SK-N-SH treated with all-trans-retinoic acid at 6 μM for 48 hours (cell line): ENCODE measurements around the gene VMO1.

Experiments used
- ARNTL ChIP-seq: fragments of 450-650 bp; formaldehyde crosslinking; IDR thresholded peaks from 2 replicates; pipeline ENCODE4 v1.5.0; 2020; ENCODE audit warnings: low read depth, mild to moderate bottlenecking, moderate library complexity, borderline replicate concordance
- BACH2 ChIP-seq: fragments of 250-450 bp; sonication (Bioruptor Pico); IDR thresholded peaks from 2 replicates; pipeline ENCODE4 v1.9.0; 2021; ENCODE audit warnings: mild to moderate bottlenecking, borderline replicate concordance
- CSDC2 ChIP-seq: fragments of 250-450 bp; sonication (Bioruptor Pico); IDR thresholded peaks from 2 replicates; pipeline ENCODE4 v1.5.0; 2020; ENCODE audit warnings: mild to moderate bottlenecking, moderate library complexity
- ESRRG ChIP-seq: fragments of 250-450 bp; sonication (Bioruptor Pico); IDR thresholded peaks from 2 replicates; pipeline ENCODE4 v1.6.1; 2021; ENCODE audit warnings: mild to moderate bottlenecking
- SNAI2 ChIP-seq: fragments of 250-450 bp; sonication (Bioruptor Pico); IDR thresholded peaks from 2 replicates; pipeline ENCODE4 v1.5.0; 2020; ENCODE audit warnings: mild to moderate bottlenecking, moderate library complexity
- TOX ChIP-seq: fragments of 250-450 bp; sonication (Bioruptor Pico); IDR thresholded peaks from 2 replicates; pipeline ENCODE4 v1.8.0; 2021; ENCODE audit warnings: mild to moderate bottlenecking, moderate library complexity, borderline replicate concordance
- ZFP3 ChIP-seq: fragments of 250-450 bp; sonication (Bioruptor Pico); IDR thresholded peaks from 2 replicates; pipeline ENCODE4 v1.5.0; 2020; ENCODE audit warnings: mild to moderate bottlenecking, moderate library complexity
- ZNF565 ChIP-seq: fragments of 450-650 bp; formaldehyde crosslinking; conservative IDR thresholded peaks from 2 replicates; pipeline ENCODE4 v1.5.0; 2020; ENCODE audit warnings: low read depth, mild to moderate bottlenecking, moderate library complexity
- ZNF8 ChIP-seq: fragments of 450-650 bp; formaldehyde crosslinking; IDR thresholded peaks from 2 replicates; pipeline ENCODE4 v1.5.0; 2020; ENCODE audit warnings: mild to moderate bottlenecking, moderate library complexity
- TF ChIP-seq, protein P1 (sequence below): fragments of 250-450 bp; sonication (Bioruptor Pico); IDR thresholded peaks from 2 replicates; pipeline ENCODE4 v1.8.0; 2020; ENCODE audit warnings: mild to moderate bottlenecking, moderate library complexity, borderline replicate concordance
- TF ChIP-seq, protein P2 (sequence below): fragments of 250-450 bp; sonication (Bioruptor Pico); IDR thresholded peaks from 2 replicates; pipeline ENCODE4 v1.5.1; 2020; ENCODE audit warnings: low read depth, mild to moderate bottlenecking, moderate library complexity
- TF ChIP-seq, protein P3 (sequence below): fragments of 250-450 bp; sonication (Bioruptor Pico); IDR thresholded peaks from 2 replicates; pipeline ENCODE4 v1.5.0; 2020; ENCODE audit warnings: mild to moderate bottlenecking, moderate library complexity

DNA sequence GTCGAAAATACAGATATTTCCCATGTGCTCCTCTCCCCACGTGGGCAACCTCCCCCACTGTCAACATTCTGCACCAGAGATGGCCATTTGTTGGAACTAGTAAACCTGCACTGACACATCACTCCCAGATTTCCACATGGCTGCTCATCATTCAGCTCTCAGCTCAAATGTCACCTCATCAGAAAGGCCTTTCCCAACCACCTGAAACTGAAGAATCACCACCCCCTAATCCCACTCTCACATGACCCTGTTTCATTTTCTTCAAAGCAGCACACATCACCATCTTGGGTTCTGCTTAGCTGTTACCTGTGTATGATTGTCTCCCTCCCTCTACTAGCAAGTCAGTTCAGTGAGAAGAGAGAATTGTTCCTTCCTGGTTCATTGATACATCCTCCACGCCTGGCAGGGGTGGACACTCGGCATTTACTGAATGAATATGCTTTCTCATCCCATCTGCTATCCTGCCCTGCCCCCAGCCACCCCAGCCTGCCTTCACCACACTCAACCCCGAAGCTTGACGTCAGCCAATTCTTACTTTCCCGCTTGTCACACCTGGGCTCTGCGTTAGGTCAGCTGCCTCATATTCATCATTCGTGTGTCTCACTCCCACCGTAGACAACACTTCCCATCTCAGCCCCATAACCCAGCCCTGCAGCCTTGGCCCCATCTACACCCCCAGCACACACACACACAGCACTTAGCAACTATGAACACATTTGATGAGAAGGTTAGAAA is 14.5 kb upstream of the VMO1 start:
- TF ChIP-seq ZNF565 (no peak), SNAI2 (CRISPR knock-in tag) (no peak), ZNF8 (CRISPR knock-in tag) (no peak), ARNTL (no peak), BACH2 (CRISPR knock-in tag) (no peak), ZFP3 (CRISPR knock-in tag) (no peak), CSDC2 (CRISPR knock-in tag) (no peak), ESRRG (no peak), TOX (CRISPR knock-in tag) (no peak)
- TF ChIP-seq, protein P1, sequence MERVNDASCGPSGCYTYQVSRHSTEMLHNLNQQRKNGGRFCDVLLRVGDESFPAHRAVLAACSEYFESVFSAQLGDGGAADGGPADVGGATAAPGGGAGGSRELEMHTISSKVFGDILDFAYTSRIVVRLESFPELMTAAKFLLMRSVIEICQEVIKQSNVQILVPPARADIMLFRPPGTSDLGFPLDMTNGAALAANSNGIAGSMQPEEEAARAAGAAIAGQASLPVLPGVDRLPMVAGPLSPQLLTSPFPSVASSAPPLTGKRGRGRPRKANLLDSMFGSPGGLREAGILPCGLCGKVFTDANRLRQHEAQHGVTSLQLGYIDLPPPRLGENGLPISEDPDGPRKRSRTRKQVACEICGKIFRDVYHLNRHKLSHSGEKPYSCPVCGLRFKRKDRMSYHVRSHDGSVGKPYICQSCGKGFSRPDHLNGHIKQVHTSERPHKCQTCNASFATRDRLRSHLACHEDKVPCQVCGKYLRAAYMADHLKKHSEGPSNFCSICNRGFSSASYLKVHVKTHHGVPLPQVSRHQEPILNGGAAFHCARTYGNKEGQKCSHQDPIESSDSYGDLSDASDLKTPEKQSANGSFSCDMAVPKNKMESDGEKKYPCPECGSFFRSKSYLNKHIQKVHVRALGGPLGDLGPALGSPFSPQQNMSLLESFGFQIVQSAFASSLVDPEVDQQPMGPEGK (CRISPR knock-in tag) = no peak
- TF ChIP-seq, protein P2, sequence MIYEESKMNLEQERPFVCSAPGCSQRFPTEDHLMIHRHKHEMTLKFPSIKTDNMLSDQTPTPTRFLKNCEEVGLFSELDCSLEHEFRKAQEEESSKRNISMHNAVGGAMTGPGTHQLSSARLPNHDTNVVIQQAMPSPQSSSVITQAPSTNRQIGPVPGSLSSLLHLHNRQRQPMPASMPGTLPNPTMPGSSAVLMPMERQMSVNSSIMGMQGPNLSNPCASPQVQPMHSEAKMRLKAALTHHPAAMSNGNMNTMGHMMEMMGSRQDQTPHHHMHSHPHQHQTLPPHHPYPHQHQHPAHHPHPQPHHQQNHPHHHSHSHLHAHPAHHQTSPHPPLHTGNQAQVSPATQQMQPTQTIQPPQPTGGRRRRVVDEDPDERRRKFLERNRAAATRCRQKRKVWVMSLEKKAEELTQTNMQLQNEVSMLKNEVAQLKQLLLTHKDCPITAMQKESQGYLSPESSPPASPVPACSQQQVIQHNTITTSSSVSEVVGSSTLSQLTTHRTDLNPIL = no peak
- TF ChIP-seq, protein P3, sequence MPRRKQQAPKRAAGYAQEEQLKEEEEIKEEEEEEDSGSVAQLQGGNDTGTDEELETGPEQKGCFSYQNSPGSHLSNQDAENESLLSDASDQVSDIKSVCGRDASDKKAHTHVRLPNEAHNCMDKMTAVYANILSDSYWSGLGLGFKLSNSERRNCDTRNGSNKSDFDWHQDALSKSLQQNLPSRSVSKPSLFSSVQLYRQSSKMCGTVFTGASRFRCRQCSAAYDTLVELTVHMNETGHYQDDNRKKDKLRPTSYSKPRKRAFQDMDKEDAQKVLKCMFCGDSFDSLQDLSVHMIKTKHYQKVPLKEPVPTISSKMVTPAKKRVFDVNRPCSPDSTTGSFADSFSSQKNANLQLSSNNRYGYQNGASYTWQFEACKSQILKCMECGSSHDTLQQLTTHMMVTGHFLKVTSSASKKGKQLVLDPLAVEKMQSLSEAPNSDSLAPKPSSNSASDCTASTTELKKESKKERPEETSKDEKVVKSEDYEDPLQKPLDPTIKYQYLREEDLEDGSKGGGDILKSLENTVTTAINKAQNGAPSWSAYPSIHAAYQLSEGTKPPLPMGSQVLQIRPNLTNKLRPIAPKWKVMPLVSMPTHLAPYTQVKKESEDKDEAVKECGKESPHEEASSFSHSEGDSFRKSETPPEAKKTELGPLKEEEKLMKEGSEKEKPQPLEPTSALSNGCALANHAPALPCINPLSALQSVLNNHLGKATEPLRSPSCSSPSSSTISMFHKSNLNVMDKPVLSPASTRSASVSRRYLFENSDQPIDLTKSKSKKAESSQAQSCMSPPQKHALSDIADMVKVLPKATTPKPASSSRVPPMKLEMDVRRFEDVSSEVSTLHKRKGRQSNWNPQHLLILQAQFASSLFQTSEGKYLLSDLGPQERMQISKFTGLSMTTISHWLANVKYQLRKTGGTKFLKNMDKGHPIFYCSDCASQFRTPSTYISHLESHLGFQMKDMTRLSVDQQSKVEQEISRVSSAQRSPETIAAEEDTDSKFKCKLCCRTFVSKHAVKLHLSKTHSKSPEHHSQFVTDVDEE (CRISPR knock-in tag) = no peak
